A673 (cell line): ENCODE data around the gene PCDHGA9.

Experiments
- CTCF ChIP-seq: fragments of 300-800, 200-600 bp; sonication (generic); conservative IDR thresholded peaks from 2 replicates; pipeline ENCODE4 v1.5.1; 2017; ENCODE audit warnings: low read depth, mild to moderate bottlenecking, antibody characterized with exemption, low read length, moderate library complexity, mixed read lengths
- EZH2 ChIP-seq: fragments of 200-600 bp; sonication (generic); IDR thresholded peaks from 2 replicates; pipeline ENCODE4 v1.6.1; 2017; ENCODE audit warnings: borderline replicate concordance, low read depth, mild to moderate bottlenecking, mixed read lengths, antibody characterized with exemption, low read length; ENCODE audit not compliant: poor library complexity, severe bottlenecking

GRCh38 chr5:141431286-141431685 is 28.7 kb downstream of the PCDHGA9 start:
- TF ChIP-seq CTCF (no peak), EZH2 (no peak)
